ENCODE results near the gene MID1.

MID1 gene

DNA sequence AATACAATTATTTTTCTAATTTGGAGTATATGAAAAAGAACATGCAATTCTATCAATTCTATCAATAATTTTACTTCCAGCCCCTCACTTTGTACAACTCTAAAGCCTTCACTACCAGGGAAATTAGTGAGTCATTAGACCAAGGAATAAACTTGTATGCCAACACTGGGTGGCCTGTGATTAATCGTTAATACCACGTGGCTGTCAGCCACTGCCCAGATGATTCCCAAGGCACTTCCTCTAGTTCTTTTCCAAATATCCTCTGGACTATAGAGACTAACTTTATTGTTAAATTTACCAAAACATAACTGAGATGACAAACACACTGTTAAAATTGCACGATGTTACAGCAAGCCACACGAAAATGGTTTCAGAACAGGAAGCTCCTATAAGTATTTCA lies 45.7 kb downstream of the MID1 start:
- POLR2A ChIA-PET, result no interaction called here
- H3K27ac ChIP-seq (ENCODE audit: extremely low read depth, low read depth, low read length), result no peak overlapping the region
- CTCF ChIA-PET, result no interaction called here
- TF ChIP-seq ZNF362 (tag by site-specific recombination; IDR thresholded peaks at IDR 0.05), result no peak
- no peak for TF ChIP-seq ZSCAN4 (tag by site-specific recombination; IDR thresholded peaks at IDR 0.05)
- TF ChIP-seq ZNF571 (tag by site-specific recombination; IDR thresholded peaks at IDR 0.05), result no peak
- H3K4me3 ChIP-seq (ENCODE audit: low read depth, low read length), result no peak overlapping the region
- no peaks in the 10 kb centered on the region for H3K36me3 ChIP-seq (ENCODE audit: control insufficient read depth in 2 of 2, insufficient read depth in 1 of 2, low read length in 2 of 2)
- no peaks in the 10 kb centered on the region for H3K4me1 ChIP-seq (ENCODE audit: control insufficient read depth, insufficient read depth, low read length)
- no peaks in the 10 kb centered on the region for H3K9me3 ChIP-seq (ENCODE audit: control insufficient read depth, insufficient read depth, low read depth, low read length)

DNA sequence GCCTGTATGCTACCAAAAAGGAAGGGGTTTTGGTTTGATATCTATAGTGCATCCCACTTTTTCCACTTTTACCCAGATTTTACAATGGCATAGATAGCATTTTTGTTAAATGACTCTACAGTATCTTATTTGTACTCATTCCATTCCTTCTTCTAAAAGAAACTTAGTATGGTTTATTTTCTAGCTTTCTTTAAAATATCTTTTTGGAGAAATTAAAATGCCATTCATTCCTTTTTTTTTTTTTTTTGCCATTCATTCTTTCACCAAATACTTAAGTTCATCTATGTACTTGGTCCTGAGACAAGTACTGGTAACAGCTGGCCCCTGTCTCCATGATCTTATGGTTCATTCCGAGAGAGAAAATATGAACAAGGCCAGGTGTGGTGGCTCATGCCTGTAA lies 49.1 kb downstream of the MID1 start:
- TF ChIP-seq ZNF37A (tag by site-specific recombination; IDR thresholded peaks at IDR 0.05), result no peak
- ChIA-PET CTCF (no interaction called here), POLR2A (no interaction called here)
- Histone ChIP-seq H3K4me1 (ENCODE audit: control insufficient read depth, insufficient read depth, low read length) (no peaks in the 10 kb centered on the region), H3K9me3 (ENCODE audit: control insufficient read depth, insufficient read depth, low read depth, low read length) (no peaks in the 10 kb centered on the region), H3K36me3 (ENCODE audit: control insufficient read depth in 2 of 2, insufficient read depth in 1 of 2, low read length in 2 of 2) (peaks cover 0 to 14% of the 10 kb centered on the region in 2 experiments; a peak in 1 of 3 replicates), H3K27ac (ENCODE audit: extremely low read depth, low read depth, low read length) (no peak overlapping the region), H3K4me3 (ENCODE audit: low read depth, low read length) (no peak overlapping the region)

GRCh38 chrX:10570601-10571000 lies 49.8 kb downstream of the MID1 start:
- no peak for TF ChIP-seq ZNF366 (tag by site-specific recombination; conservative IDR thresholded peaks at IDR 0.05)
- no peak for TF ChIP-seq ZNF184 (tag by site-specific recombination; IDR thresholded peaks at IDR 0.05)
- no peak for TF ChIP-seq ZNF560 (tag by site-specific recombination; IDR thresholded peaks at IDR 0.05; ENCODE audit: borderline replicate concordance)
- no peaks in the 10 kb centered on the region for H3K4me1 ChIP-seq (ENCODE audit: control insufficient read depth, insufficient read depth, low read length)
- H3K27ac ChIP-seq (ENCODE audit: extremely low read depth, low read depth, low read length), result no peak overlapping the region
- H3K9me3 ChIP-seq (ENCODE audit: control insufficient read depth, insufficient read depth, low read depth, low read length), result no peaks in the 10 kb centered on the region
- ChIA-PET POLR2A (no interaction called here), CTCF (interaction anchor here (0.5 kb wide), 1 partner anchor 382 kb away, joined by 3 read pairs; no protein-coding TSS in a partner anchor)
- no peak overlapping the region for H3K4me3 ChIP-seq (ENCODE audit: low read depth, low read length)
- peaks cover 0 to 18% of the 10 kb centered on the region in 2 experiments; a peak in 2 of 3 replicates for H3K36me3 ChIP-seq (ENCODE audit: control insufficient read depth in 2 of 2, insufficient read depth in 1 of 2, low read length in 2 of 2)

GRCh38 chrX:10569946-10570345 lies 50.4 kb downstream of the MID1 start:
- H3K4me1 ChIP-seq (ENCODE audit: control insufficient read depth, insufficient read depth, low read length), result no peaks in the 10 kb centered on the region
- POLR2A ChIA-PET, result no interaction called here
- no peaks in the 10 kb centered on the region for H3K9me3 ChIP-seq (ENCODE audit: control insufficient read depth, insufficient read depth, low read depth, low read length)
- TF ChIP-seq ZNF292 (tag by site-specific recombination; IDR thresholded peaks at IDR 0.05; ENCODE audit: borderline replicate concordance, low read depth) (no peak), GLIS1 (tag by site-specific recombination; IDR thresholded peaks at IDR 0.05) (no peak), EGR2 (tag by site-specific recombination; IDR thresholded peaks at IDR 0.05; ENCODE audit: low read depth) (peak; percentile 62; the same call in 1 of the 2 replicates), ZNF184 (tag by site-specific recombination; IDR thresholded peaks at IDR 0.05) (no peak), ZBTB48 (tag by site-specific recombination; IDR thresholded peaks at IDR 0.05) (no peak), ZBTB17 (tag by site-specific recombination; IDR thresholded peaks at IDR 0.05) (no peak), ZNF561 (tag by site-specific recombination; IDR thresholded peaks at IDR 0.05; ENCODE audit: borderline replicate concordance) (no peak), ZNF785 (tag by site-specific recombination; IDR thresholded peaks at IDR 0.05) (no peak), ZNF433 (tag by site-specific recombination; IDR thresholded peaks at IDR 0.05; ENCODE audit: low read depth) (no peak), ZNF791 (tag by site-specific recombination; IDR thresholded peaks at IDR 0.05) (no peak), ZFHX2 (tag by site-specific recombination; conservative IDR thresholded peaks at IDR 0.05) (peak; percentile 77), ZNF175 (tag by site-specific recombination; IDR thresholded peaks at IDR 0.05) (no peak), ZNF426 (tag by site-specific recombination; IDR thresholded peaks at IDR 0.05) (no peak)
- no peak overlapping the region for H3K4me3 ChIP-seq (ENCODE audit: low read depth, low read length)
- H3K36me3 ChIP-seq (ENCODE audit: control insufficient read depth in 2 of 2, insufficient read depth in 1 of 2, low read length in 2 of 2), result peaks cover 0 to 24% of the 10 kb centered on the region in 2 experiments; a peak in 2 of 3 replicates
- CTCF ChIA-PET, result no interaction called here
- H3K27ac ChIP-seq (ENCODE audit: extremely low read depth, low read depth, low read length), result no peak overlapping the region
